A673 (cell line): ENCODE results near the gene PLXND1.

Source experiments
- CTCF ChIP-seq: fragments of 300-800, 200-600 bp; sonication (generic); conservative IDR thresholded peaks from 2 replicates; pipeline ENCODE4 v1.5.1; 2017; ENCODE audit warnings: low read depth, mild to moderate bottlenecking, antibody characterized with exemption, low read length, moderate library complexity, mixed read lengths
- EZH2 ChIP-seq: fragments of 200-600 bp; sonication (generic); IDR thresholded peaks from 2 replicates; pipeline ENCODE4 v1.6.1; 2017; ENCODE audit warnings: borderline replicate concordance, low read depth, mild to moderate bottlenecking, mixed read lengths, antibody characterized with exemption, low read length; ENCODE audit not compliant: poor library complexity, severe bottlenecking

- TF ChIP-seq CTCF: no peak
- TF ChIP-seq EZH2: no peak
Measured at GRCh38 chr3:129599607-129600006, 6.9 kb downstream of the PLXND1 start.
